Measurements from ENCODE around the gene PLPP2.
A peak's percentile ranks its signal among the peaks of the same experiment; 100 is the strongest.

Gene PLPP2

GRCh38 chr19:315811-316210 lies 24.6 kb upstream of the PLPP2 start:
- DNase-seq (ENCODE audit: low read depth), result no peak

- no peak for DNase-seq (ENCODE audit: low read depth)
These were observed 23.0 kb upstream of the PLPP2 start for GRCh38 chr19:313988-314815.

GRCh38 chr19:313169-313987 lies 22.2 kb upstream of the PLPP2 start:
- no peak for DNase-seq (ENCODE audit: low read depth)

- DNase-seq (ENCODE audit: low read depth), result peak; percentile 86
These were observed 20.6 kb upstream of the PLPP2 start for GRCh38 chr19:311813-312261.

GRCh38 chr19:310781-311496 lies 19.7 kb upstream of the PLPP2 start:
- DNase-seq (ENCODE audit: low read depth), result no peak

- no peak for DNase-seq (ENCODE audit: low read depth)
These were observed 19.0 kb upstream of the PLPP2 start for GRCh38 chr19:310141-310651.

- no peak for DNase-seq (ENCODE audit: low read depth)
These were observed 18.0 kb upstream of the PLPP2 start for GRCh38 chr19:309206-309565.

- DNase-seq (ENCODE audit: low read depth), result no peak
These were observed 17.4 kb upstream of the PLPP2 start for GRCh38 chr19:308471-309205.

GRCh38 chr19:307793-308420 lies 16.7 kb upstream of the PLPP2 start:
- DNase-seq (ENCODE audit: low read depth), result no peak

GRCh38 chr19:307111-307531 lies 15.9 kb upstream of the PLPP2 start:
- no peak for DNase-seq (ENCODE audit: low read depth)

- DNase-seq (ENCODE audit: low read depth), result no peak
These were observed 15.1 kb upstream of the PLPP2 start for GRCh38 chr19:306151-306900.

- no peak for DNase-seq (ENCODE audit: low read depth)
These were observed 14.3 kb upstream of the PLPP2 start for GRCh38 chr19:305240-306150.

GRCh38 chr19:296476-297225 lies 5.4 kb upstream of the PLPP2 start:
- no peak for DNase-seq (ENCODE audit: low read depth)

- DNase-seq (ENCODE audit: low read depth), result no peak
These were observed 4.6 kb upstream of the PLPP2 start for GRCh38 chr19:295687-296370.

- no peak for DNase-seq (ENCODE audit: low read depth)
These were observed 3.9 kb upstream of the PLPP2 start for GRCh38 chr19:294946-295686.

GRCh38 chr19:294341-294945 lies 3.2 kb upstream of the PLPP2 start:
- DNase-seq (ENCODE audit: low read depth), result no peak

Measured in CMK (cell line).